Subcutaneous abdominal adipose tissue (tissue), 5 donors: ENCODE measurements around the gene USP34.

ENCODE experiments used
- H3K27ac ChIP-seq: one replicate; pipeline ENCODE4 v1.7.0; 2013; ENCODE audit warnings: low read depth, mild to moderate bottlenecking, inconsistent platforms, low read length, moderate library complexity
- H3K27me3 ChIP-seq, 5 donors: one replicate each; pipeline ENCODE4 v1.7.0; 2013; ENCODE audit warnings: low read length in 5 of 5, inconsistent platforms in 1 of 5; ENCODE audit not compliant: control insufficient read depth in 5 of 5, insufficient read depth in 4 of 5
- H3K36me3 ChIP-seq, 5 donors: one replicate each; pipeline ENCODE4 v1.7.0; 2013; ENCODE audit warnings: low read length in 5 of 5; ENCODE audit not compliant: control insufficient read depth in 5 of 5, insufficient read depth in 5 of 5
- H3K4me1 ChIP-seq, 5 donors: one replicate each; pipeline ENCODE4 v1.7.0; 2013; ENCODE audit warnings: low read length in 5 of 5, mild to moderate bottlenecking in 3 of 5, moderate library complexity in 1 of 5; ENCODE audit not compliant: control insufficient read depth in 5 of 5, insufficient read depth in 5 of 5
- H3K4me3 ChIP-seq, 5 donors: one replicate each; pipeline ENCODE4 v1.7.0; 2013; ENCODE audit warnings: low read length in 5 of 5, low read depth in 1 of 5
- H3K9ac ChIP-seq, 5 donors: one replicate each; pipeline ENCODE4 v1.7.0; 2013; ENCODE audit warnings: low read length in 5 of 5, mild to moderate bottlenecking in 4 of 5, moderate library complexity in 3 of 5
- H3K9me3 ChIP-seq, 5 donors: one replicate each; pipeline ENCODE4 v1.7.0; 2013; ENCODE audit warnings: low read length in 5 of 5; ENCODE audit not compliant: control insufficient read depth in 5 of 5
- donor health status: healthy.
- donor health status: healthy.
- donor health status: healthy.
- donor health status: healthy.
- donor health status: healthy.

USP34 gene

DNA sequence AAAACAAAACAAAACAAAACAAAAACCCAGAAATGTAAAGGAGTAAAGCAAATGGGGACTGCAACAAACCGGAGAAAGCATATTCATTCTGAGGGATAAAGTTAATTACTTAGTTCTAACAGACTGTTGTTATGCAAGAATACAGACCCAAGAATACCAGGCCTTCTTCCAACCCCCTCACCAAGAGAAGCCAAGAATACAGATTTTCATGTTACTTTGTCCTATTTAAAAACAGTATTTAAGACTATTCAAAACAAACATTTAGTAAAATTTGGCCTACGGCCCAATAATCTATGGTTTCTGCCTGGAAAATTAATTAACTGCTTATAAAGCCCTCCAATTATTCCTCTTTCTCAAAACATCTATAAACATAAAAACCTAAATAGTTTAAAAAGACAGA is 91.4 kb downstream of the USP34 start:
- Histone ChIP-seq H3K4me1 (peaks cover 0 to 3% (median 0%) of the 10 kb centered on the region in 5 donors), H3K27ac (no peak overlapping the region), H3K4me3 (no peak overlapping the region), H3K27me3 (no peaks in the 10 kb centered on the region), H3K9ac (no peak overlapping the region), H3K9me3 (no peaks in the 10 kb centered on the region), H3K36me3 (peaks cover 31 to 65% (median 37%) of the 10 kb centered on the region in 5 donors)

DNA sequence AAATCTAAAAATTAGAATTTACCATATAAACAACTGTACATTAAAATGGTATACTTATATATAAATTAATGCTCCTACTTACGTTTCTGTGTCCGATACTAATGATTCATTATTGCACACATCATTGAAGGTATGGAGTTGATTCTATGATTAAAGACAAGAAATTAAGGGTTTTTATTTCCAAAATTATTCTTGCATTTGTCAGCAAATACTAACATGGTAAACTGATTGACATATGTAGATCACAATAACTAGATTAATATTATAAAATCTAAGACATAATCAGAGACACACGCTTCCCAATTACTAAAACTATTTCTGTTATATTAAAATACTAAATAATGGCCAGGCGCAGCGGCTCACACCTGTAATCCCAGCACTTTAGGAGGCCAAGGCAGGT is 92.6 kb downstream of the USP34 start:
- no peak overlapping the region for H3K9ac ChIP-seq
- peaks cover 37 to 66% (median 40%) of the 10 kb centered on the region in 5 donors for H3K36me3 ChIP-seq
- no peaks in the 10 kb centered on the region for H3K9me3 ChIP-seq
- peaks cover 0 to 3% (median 0%) of the 10 kb centered on the region in 5 donors for H3K4me1 ChIP-seq
- no peaks in the 10 kb centered on the region for H3K27me3 ChIP-seq
- no peak overlapping the region for H3K4me3 ChIP-seq
- H3K27ac ChIP-seq: no peak overlapping the region

DNA sequence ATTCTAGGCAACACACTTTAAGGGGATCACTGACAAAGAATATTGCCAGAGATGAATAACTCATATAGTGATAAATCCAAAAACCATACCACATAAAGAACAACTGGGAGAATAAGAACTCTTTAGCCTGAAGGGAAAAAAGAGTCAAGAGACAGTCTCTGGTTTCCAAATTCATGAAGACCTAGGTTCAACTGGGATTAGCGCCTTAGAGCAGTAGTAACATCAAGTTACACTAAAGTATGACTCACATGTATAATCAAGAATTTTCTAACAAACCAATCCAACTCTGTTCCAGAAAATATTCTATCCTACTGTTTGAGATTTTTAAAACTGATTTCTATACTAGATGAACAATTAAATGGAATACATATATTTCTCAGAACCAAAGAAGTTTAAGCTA is 93.8 kb downstream of the USP34 start:
- Histone ChIP-seq H3K27ac (no peak overlapping the region), H3K27me3 (no peaks in the 10 kb centered on the region), H3K9ac (no peak overlapping the region), H3K4me3 (no peak overlapping the region), H3K36me3 (peaks cover 31 to 61% (median 39%) of the 10 kb centered on the region in 5 donors), H3K9me3 (no peaks in the 10 kb centered on the region), H3K4me1 (peaks cover 0 to 3% (median 0%) of the 10 kb centered on the region in 5 donors)

DNA sequence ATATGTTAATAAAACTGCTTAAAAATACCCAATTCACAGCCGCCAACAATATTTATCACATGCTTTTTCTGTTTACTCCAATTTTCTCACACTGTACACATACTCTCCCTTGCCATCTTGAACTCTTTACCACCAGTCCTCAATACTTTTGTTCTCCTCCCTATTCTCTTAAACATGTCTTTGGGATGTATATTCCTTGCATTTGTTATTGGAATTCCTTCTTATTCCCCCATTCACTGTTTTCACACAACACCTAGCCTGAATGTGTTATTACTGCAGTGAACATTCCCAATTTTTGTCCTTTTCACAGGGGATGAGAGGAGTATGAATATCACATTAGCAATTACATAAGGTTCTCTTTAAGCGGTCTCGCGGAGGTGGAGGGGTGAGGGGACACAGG is 94.7 kb downstream of the USP34 start:
- no peak overlapping the region for H3K27ac ChIP-seq
- H3K36me3 ChIP-seq: peaks cover 28 to 58% (median 34%) of the 10 kb centered on the region in 5 donors
- H3K27me3 ChIP-seq: no peaks in the 10 kb centered on the region
- H3K9me3 ChIP-seq: no peaks in the 10 kb centered on the region
- no peak overlapping the region for H3K9ac ChIP-seq
- H3K4me3 ChIP-seq: no peak overlapping the region
- peaks cover 0 to 3% (median 0%) of the 10 kb centered on the region in 5 donors for H3K4me1 ChIP-seq

GRCh38 chr2:61371027-61371426 is 99.9 kb downstream of the USP34 start:
- Histone ChIP-seq H3K9ac (no peak overlapping the region), H3K4me3 (no peak overlapping the region), H3K27ac (no peak overlapping the region), H3K4me1 (no peaks in the 10 kb centered on the region), H3K9me3 (no peaks in the 10 kb centered on the region), H3K36me3 (peaks cover 29 to 53% (median 39%) of the 10 kb centered on the region in 5 donors), H3K27me3 (no peaks in the 10 kb centered on the region)

GRCh38 chr2:61368687-61369665 is 101.9 kb downstream of the USP34 start:
- peaks cover 18 to 45% (median 30%) of the 10 kb centered on the region in 5 donors for H3K36me3 ChIP-seq
- no peaks in the 10 kb centered on the region for H3K27me3 ChIP-seq
- no peaks in the 10 kb centered on the region for H3K9me3 ChIP-seq
- no peak overlapping the region for H3K9ac ChIP-seq
- H3K4me1 ChIP-seq: no peaks in the 10 kb centered on the region
- H3K4me3 ChIP-seq: no peak overlapping the region
- no peak overlapping the region for H3K27ac ChIP-seq

DNA sequence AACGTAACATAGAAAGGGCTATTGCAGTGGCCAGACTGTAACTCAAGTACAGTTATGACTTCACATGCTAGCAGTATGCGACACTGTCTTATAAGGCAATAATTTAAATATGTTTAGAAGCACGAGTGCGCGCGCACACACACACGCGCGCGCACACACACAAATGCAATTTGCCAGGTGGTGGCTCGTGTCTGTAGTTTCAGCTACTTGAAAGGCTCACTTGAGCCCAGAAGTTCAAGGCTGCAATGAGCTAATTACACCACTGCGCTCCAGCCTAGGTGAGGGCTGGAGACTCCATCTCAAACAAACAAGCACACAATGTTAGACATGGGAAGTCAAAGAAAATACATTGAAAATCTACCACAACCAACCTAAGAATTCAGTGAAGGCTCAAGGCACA is 103.7 kb downstream of the USP34 start:
- Histone ChIP-seq H3K27ac (no peak overlapping the region), H3K27me3 (no peaks in the 10 kb centered on the region), H3K4me3 (no peak overlapping the region), H3K9me3 (no peaks in the 10 kb centered on the region), H3K4me1 (no peaks in the 10 kb centered on the region), H3K36me3 (peaks cover 22 to 47% (median 35%) of the 10 kb centered on the region in 5 donors), H3K9ac (no peak overlapping the region)

GRCh38 chr2:61363580-61363979 is 107.3 kb downstream of the USP34 start:
- no peaks in the 10 kb centered on the region for H3K4me1 ChIP-seq
- peaks cover 12 to 30% (median 24%) of the 10 kb centered on the region in 5 donors for H3K36me3 ChIP-seq
- H3K4me3 ChIP-seq: no peak overlapping the region
- H3K9ac ChIP-seq: no peak overlapping the region
- no peaks in the 10 kb centered on the region for H3K27me3 ChIP-seq
- no peaks in the 10 kb centered on the region for H3K9me3 ChIP-seq
- H3K27ac ChIP-seq: no peak overlapping the region

DNA sequence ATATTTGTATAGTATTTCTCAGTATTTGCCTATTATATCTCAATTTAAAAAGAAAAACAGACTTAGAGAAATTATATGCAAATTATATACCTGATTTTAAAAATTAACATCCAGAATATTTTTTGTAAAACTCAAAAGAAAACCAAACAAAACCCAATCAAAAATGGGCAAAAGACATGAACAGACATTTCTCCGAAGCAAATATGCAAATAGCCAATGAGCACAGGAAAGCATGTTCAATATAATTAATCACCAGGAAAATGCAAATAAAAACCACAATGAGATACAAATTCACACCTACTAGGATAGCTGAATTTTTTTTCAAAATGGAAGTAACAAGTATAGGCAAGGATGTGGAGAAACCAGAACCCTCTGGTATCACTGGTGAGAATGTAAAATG is 108.0 kb downstream of the USP34 start:
- H3K36me3 ChIP-seq: peaks cover 12 to 27% (median 21%) of the 10 kb centered on the region in 5 donors
- H3K9ac ChIP-seq: no peak overlapping the region
- no peaks in the 10 kb centered on the region for H3K4me1 ChIP-seq
- no peaks in the 10 kb centered on the region for H3K9me3 ChIP-seq
- H3K27ac ChIP-seq: no peak overlapping the region
- no peaks in the 10 kb centered on the region for H3K27me3 ChIP-seq
- H3K4me3 ChIP-seq: no peak overlapping the region

GRCh38 chr2:61361068-61361467 is 109.8 kb downstream of the USP34 start:
- no peak overlapping the region for H3K4me3 ChIP-seq
- no peaks in the 10 kb centered on the region for H3K9me3 ChIP-seq
- no peak overlapping the region for H3K27ac ChIP-seq
- no peaks in the 10 kb centered on the region for H3K27me3 ChIP-seq
- H3K9ac ChIP-seq: no peak overlapping the region
- H3K4me1 ChIP-seq: peaks cover 0 to 10% (median 6%) of the 10 kb centered on the region in 5 donors
- H3K36me3 ChIP-seq: peaks cover under 1 to 17% (median 13%) of the 10 kb centered on the region in 5 donors
